Measurements from ENCODE around the gene SERGEF. TPM values are rescaled to one million over a fixed set of nuclear protein-coding genes. Genes with fewer than 3 reads are reported as not detected.

SERGEF gene
- total RNA-seq, 1 donor from 2014 or later: 17.7 TPM

DNA sequence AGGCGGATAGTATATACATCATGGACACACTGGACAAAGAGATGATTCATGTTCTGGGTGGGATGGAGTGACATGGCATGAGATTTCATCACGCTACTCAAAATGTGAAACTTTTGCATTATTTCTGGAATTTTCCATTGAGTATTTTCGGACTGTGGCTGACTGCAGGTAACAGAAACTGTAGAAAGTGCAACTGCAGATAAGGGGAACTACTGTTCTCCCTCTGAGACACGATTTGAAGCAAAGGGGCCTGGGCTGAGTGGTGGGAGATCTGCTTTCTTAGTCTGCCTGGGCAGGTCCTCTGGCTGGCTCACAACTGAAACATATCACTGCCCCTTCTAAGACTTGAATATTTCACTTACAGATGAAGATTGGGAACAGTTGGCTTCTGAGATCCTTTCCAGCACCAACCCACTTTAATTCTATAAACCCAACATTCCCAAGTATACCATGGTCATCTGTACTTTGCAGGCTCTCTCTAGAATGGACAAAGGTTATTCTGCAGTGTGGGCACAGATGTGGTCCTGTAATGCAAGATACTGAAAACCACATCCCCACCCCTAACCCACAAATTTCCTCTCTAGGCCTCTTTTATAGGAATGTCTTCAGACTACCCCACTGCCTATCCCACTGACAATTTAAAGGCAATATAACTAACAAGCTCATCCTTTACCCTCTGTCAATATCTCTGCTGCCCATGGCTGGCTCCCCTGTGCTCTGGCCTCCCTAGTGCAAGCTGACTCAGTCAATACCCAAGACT is 157.1 kb downstream of the SERGEF start:
- no peak for DNase-seq

DNA sequence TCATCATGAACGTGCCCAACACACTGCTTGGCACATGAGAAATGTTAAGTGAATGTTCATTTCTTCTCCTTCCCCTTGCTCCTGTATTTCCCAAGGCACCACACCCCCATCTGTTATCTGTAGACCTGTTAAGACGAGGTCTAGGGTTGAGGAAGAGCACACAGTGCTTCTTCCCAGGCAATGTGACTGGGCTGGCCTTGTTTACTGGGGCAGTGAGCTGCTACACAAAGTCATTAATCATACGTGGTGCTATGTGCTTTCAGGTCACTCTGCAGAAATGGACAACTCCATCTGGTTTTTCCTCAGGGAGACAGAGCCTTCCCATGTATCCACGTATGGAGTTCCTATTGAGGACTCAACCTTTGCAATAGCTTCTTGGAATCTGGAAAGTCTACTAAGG is 159.6 kb downstream of the SERGEF start:
- DNase-seq: no peak

DNA sequence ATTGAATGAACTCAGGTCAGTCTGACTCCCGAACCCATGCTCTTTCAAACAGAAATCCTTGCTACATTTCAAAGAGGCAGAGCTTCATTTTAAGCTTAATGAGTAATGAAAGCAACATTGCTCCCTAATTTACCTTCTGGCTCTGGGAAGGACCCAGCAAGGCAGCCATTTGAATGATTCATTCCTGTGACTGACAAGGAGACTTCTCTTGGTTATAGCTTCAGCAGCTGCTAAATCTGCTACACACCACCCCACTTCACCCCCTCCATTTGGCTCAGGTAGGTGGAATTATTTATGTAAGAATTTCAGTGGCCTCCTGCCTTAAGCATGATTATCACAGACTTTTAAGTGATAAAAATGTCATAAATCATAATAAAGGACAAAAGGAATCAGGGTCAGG is 160.6 kb downstream of the SERGEF start:
- DNase-seq: no peak

DNA sequence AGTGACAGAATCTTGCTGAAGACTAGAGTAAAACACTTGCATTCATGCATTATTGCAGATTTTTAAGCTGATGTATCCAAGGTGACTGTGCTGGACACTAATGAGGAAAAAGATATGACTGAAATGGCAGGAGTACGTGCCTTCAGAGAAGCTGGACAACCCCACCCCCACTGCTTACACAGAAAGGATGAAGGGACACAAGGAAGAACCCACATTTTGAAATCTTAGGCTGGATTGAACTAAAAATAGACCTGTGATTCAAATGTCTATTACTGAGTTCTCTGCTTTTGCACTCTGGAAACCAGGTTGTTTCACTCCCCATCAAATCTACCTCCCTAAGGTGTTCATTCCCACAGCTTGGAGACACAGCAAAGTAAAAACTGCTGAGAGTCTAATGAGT is 161.2 kb downstream of the SERGEF start:
- no peak for DNase-seq

DNA sequence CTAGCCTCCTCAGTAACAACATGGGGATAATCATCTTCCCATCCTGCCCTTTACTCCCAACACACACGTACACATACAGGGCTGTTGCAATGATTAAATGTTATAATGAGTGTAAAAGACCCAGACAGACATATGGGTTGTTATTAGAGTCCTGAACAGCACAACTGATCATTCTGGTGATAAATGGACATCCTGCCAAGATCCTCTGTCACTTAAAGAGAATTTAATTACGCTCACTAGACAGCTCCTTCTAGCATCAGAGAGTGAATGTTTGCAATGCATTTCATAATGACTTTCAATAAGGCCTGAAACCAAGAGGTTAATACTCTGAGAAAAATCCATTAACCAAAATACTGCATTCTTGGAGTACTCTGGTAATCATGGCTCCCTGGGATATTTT is 162.5 kb downstream of the SERGEF start:
- no peak for DNase-seq

DNA sequence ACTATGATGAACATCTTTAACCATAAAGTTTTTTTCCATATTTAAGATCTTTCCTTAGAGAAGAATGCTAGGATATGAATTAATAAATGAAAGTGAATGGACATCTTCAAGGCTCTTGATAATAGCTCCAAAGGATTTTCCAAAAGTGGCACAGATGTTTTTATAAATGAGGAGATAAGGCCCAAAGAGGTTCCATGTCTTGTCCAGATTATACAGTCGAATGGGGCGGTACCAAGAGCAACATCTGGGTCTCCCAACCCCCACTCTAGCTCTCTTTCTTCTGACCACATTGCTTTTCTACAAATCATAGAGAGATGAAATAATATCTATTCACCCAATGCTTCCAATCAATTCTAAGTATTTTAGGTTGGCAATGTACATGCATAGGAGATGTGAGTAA is 164.1 kb downstream of the SERGEF start:
- DNase-seq: no peak

DNA sequence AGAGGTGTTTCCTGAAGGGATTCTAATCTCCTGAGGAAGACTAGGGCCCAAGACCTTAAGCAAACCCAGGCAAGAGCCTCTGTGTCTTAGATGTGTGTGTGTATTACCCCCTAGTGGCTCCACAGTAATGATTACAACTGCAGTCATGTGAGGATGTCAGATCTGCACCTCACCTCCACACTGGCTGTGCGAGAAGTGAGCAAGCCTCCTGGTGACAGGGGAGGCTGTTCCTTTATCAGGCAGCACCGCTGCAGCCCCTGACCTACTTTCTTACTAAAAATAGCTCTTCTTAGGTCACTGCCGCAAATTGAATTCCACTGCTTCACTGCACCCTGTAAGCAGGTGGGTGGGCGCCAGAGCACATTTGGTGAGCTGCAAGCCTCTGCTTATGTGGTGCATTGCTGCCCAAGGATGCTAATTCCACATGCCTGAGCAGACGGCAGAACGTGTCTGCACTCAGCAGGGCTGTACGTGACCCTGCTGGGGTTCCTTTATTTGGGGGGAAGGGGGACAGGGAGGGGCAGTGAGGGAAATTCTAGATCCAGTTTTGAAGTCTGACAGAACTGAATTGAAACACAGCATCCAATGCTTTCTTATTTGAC is 165.9 kb downstream of the SERGEF start:
- no peak for DNase-seq

DNA sequence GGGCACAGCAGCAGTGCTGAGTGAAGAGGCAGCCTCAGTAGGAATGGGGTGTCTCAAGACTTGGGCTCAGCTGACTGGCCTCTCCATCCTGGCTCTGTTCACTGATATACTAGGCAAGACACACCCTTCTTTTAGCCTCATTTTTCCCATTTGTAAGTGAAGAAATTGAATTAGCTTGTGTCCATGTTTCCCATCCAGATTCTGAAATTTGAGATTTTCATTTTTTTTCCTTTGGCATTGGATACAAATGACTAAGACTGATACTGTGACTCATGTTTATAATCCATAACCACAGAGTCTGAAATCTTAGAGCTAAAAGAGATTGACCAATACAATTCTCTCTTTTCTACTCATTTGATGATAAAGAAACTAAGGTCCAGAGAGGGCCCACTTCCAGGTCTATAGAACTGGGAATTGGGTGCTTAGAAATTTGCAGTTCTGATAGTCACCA is 167.4 kb downstream of the SERGEF start:
- DNase-seq: peak; percentile 58

DNA sequence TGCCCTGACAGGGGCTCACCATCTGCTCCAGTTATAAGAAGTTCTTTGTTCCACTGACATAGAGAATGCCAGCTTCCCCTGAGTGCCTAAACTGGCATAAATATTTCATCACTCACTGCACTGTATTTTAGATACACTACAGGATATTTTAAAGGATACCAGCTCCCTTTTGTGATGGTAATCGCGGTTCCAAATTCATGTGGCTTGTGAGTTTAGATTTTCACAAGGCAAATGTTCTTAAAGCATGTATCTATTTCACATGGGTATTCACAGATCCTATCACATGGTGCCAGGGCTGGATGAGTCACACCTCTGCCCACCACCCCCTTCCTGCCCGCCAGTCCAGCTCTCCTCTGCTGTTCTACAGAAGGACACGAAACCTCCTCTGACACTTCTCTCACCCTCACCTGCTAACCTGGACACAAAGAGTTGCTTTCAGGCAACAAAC is 172.7 kb downstream of the SERGEF start:
- DNase-seq: no peak

DNA sequence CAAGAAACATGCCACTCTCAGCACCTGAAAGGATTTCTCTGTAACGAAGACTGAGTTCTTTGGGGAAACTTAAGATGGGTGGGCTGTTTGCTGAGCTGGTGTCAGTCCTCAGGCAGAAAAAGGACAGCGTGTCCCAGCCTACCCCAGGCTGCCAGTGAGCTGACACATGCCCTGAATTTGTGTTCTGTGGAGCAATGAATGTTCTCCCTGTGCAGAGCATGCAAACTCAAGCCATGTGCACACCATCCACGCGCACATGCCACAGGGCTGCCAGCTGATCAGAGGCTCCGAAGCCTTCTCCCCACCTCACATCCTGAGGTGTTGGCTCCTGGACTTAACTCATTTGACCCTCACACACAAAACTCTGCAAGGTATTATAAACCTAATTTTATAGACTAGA is 173.4 kb downstream of the SERGEF start:
- DNase-seq: peak; percentile 26

DNA sequence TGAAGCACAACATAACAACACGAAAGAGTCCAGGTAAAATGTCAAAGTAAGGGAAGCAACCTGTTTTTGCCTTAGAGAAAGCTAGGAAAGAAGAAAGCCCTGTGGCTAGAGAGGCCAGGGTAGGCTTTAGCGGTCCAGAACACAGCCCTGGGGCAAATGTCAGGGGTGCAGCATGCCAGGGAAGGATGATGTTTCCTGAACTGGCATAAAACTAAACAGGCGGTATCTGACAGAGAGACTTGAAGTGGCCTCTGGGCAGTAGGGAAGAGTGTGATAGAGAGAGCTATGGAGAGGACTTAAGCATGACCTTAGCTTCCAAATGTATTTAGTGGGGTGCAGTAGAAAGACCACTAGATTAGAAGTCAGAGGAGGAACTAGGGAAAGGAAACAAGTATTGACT is 174.7 kb downstream of the SERGEF start:
- DNase-seq: no peak

DNA sequence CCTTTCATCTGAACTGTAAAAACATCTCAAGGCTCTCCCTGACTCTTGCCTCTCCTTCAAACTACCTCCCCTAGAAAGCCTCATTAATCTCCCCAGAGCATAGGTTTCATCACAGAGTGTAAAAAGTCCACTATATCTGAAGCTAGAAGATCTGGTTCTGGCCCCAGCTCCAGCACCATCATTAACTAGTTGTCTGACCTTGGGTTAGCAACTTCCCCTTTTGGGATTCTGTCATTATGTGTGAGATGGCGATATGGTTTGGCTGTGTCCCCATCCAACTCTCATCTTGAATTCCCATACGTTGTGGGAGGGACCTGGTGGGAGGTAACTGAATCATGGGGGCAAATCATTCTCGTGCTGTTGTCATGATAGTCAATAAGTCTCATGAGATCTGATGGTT is 181.0 kb downstream of the SERGEF start:
- no peak for DNase-seq

DNA sequence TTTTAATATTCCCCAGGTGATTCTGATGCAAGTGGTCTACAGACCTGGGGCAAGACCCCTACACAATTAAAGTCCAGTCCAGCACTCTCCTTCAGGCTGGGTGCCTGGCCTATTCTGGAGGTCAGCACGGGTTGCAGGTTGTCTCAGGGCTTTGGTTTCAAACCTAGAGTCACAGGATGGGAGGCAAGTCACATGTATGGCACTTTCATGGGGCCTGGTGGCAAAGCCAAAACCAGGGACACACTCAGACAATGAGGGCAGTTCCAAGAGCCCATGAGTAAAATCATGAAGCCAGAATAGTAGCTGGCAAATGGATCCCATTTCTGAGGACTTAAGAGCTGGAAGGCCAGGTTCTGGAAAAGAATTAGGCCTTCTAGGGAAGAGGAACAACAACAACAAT is 181.6 kb downstream of the SERGEF start:
- no peak for DNase-seq

DNA sequence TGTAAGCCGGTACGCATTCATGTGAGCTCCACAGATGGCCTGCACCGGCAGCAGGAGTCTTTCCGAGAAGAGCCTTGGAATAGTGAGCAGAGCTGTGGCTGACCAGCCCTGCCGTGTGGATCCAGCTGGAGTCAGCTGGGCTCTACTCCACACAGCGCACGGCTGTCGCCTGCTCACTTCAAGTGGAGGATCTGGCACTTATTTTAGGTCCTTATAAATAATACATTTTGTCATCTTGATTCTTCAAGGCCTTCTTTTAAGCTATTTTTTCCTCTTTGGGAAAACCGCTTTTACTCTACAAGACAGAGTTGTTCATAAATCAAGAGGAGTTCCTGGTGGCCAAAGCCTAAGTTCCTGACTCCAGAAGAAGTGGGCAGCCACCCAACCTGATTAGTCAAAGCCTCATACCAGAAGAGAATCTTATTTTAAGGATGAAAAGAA is 184.5 kb downstream of the SERGEF start:
- peak; percentile 91 for DNase-seq

DNA sequence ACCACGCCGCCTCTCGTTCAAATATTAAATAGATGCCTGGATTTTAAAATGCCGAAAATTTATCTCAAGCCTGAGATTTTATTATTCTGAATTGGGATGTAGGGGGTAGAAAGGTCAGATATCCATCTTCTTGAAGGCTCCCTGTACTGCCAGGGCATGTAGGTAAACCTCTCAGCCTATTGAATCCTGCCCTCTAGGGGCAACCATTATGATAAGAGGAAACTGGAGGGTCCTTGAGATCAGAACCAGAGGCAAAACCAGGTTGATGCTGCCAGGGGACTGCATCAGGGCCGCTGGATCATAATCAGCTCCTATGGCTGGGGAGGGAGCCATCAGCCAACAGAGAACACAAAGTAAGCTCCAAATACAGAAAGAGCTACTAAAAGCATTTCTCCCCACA is 185.8 kb downstream of the SERGEF start:
- no peak for DNase-seq

DNA sequence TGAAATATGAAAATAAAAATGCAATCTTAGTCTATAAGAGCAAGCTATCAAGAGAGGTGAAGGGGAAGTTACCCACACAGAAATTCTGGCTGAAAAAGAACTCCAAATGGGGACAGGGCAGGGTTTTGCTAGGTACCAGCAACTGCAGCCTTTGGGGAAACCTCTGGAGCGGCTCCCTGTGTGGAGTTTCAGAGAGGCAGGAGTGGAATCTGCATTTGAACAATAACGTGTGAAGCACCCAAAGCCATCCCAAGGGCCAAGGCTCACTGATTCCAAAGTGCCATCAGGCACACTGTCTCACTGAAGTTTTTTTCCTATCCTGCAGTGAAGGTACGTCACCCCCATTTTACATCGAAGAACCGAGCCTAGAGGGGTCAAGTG is 190.5 kb downstream of the SERGEF start:
- DNase-seq: no peak

DNA sequence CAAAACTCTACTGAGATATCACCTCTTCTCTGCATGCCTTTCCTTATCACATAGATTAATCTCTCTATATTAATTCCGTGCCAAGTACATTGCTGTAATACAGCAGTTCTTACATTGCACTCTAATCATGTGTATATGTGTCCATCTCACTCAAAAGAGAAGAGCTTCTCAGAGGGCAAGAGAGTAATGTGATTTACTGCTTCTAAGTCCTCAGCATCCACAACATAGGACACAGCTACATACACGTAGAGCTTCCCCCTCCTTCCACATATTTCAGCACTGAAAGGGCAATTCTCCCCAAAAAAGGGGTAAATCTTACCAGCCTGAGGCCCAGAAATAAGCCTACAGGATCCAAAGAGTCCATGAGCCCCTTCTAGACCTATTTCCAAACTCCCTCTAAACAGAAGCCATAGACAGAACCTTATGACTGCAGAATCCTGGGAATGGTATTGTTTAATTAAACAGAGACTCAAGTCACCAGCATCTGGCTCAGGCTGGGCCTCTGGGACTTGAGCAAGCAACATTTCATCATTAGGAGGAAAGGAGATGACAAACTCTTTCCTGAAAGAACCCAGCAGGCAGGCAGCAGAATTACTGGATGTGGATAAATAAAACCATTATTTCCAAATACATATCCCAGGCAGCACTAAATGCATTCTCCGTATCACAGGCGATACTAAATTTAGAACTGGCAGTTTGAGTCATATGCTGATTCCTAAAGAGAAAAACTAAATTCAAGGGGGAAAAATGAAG is 191.0 kb downstream of the SERGEF start:
- peak; percentile 21 for DNase-seq

DNA sequence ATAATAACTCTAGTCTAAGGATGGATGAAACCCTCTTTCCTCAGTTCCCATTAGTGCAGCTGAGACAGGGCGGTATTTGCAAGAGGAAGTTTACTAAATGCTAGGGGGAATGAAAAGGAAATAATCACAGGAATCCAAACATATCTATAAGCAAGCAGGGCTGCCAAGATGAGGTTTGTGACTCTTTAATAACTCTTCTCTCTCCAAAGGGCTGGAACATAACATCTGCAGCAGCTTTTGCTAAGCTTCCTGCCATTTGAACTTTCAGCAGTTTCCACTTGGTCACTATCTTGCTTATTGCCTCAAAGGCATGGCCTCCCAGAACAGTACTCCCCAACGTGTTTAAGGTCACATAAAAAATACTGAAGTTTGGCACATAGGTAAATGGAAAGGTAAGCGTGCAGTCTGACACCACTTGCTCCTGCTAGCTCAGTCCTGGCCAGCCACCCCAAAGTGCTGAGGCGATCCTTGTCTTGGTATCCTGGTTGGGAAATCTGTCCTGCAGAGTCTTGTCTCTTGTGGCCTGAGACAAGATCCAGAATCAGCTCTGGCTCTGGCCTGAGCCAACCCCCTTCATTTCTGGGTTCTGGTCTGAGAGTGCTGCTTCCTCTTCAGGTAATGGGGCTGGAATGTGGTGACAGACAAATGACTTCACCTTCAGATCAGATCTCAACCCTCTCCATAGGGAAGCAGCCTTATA is 196.5 kb downstream of the SERGEF start:
- peak; percentile 56 for DNase-seq

DNA sequence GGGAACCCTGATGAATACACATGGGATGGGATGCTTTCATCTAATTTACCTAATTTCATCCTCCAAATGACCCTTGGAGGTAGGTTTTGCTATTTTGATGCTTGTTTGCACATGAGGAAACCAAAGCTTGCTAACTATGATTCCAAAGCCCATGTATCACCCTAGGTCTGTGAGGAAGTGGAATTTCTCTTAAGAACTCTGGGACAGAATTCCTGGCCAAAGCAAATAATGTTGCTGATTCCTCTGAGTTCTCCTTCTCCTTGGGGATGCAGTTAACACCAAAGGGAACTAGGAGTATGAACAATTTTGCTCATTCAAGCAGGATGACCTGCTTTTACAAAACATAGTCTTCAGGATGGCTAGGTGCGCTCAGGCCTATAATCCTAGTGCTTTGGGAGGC is 198.3 kb downstream of the SERGEF start:
- DNase-seq: no peak

DNA sequence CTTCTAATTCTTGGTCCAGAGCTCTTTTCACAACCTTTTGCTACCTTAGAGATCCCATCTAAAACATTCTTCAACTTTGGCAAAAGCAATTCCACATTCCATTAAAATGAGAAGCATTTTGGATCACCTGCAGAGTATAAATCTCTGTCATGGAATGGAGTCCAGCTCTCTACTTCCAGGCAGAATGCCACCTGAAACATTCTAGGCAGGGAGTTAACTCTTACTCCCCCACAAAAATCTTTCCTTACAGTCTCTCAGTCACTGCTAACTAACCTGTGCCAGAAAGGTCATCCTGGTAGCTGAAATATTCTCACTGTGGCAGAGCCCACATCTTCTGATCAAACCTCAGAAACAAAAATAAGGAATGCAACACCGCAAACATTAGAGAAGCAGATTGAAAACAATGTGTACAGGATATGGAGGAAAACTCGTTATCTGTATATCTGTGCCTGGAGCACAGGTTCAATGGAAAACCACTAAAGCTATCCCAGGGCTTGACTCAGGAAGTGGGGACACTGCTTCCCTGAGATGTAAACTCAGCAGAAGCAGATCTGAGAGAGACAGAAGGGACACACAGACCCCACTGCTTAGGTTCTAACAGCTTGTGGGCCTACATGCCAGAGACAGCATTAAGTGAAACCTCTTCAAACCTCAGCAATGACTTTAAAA is 199.3 kb downstream of the SERGEF start:
- peak; percentile 41 for DNase-seq

DNA sequence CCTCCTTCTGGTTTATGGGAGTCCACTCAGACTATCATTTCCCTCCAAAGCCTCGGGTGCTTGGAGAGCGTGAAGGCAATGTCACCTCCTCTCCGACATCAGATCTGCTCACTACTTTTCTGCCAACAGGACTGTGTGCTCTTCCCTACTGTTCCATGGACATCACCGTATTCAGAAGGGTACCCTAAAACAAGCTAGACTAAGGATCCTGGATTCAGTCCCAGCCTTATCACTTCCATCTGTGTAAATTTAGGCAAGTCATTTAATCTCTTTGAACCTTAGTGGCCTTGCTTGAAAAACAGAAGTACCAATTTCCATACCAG is 200.0 kb downstream of the SERGEF start:
- DNase-seq: no peak
